GM23248 (cell line): ENCODE data around the gene UGGT1.

Experiments used
- EZH2 ChIP-seq: fragments of 200-600 bp; sonication (generic); IDR thresholded peaks from 2 replicates; pipeline ENCODE4 v1.6.1; 2018; ENCODE audit warnings: antibody characterized with exemption, mild to moderate bottlenecking; ENCODE audit not compliant: insufficient read depth, poor library complexity, severe bottlenecking
- EZH2phosphoT487 ChIP-seq: fragments of 200-600 bp; sonication (generic); IDR thresholded peaks from 2 replicates; pipeline ENCODE4 v1.6.1; 2018; ENCODE audit warnings: antibody characterized with exemption, moderate library complexity, mild to moderate bottlenecking, low read depth; ENCODE audit not compliant: insufficient read depth

- TF ChIP-seq EZH2 (no peak), EZH2phosphoT487 (no peak)
Observed at GRCh38 chr2:128090945-128091725, at the start of gene UGGT1.
